Right lobe of liver (tissue), 4 donors: ENCODE results near the gene RHOBTB1.

Experiments
- POLR2A ChIP-seq: fragments of 450-650 bp; IDR thresholded peaks from one replicate; pipeline ENCODE4 v1.6.1; 2017; ENCODE audit warnings: antibody characterized with exemption, mild to moderate bottlenecking
- TF ChIP-seq, protein P1 (sequence below), 4 donors: fragments of 200-600 bp in 3 of 4; fragments of 450-650 bp in 1 of 4; IDR thresholded peaks; one replicate each; pipeline versions ENCODE4 v1.5.1 to v1.8.0; 2016 to 2022; ENCODE audit warnings: antibody characterized with exemption in 4 of 4, mild to moderate bottlenecking in 2 of 4
- donor health status: DM: no; HTN: no; CAD: no.
- donor health status: DM: no; HTN: no; CAD: no.
- donor health status: DM: no; HTN: yes; CAD: no.

DNA sequence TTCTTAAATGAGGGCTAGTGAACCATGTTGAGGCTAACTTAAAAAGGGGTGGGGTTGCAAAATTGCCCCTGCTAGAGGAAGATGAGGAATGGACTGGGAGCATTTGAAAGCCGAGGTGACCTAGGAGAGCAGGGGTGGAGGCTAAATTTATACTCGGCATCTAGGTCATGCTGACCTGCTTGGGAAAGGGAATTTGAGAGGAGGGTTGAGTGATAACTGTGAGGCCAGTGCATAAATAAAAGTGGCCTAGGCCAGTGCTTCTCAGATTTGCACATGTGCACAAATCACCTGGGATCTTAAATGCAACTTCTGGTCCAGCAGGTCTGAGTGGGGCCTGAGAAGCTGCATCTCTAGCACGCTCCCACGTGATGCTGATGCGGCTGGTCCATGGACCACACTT is 95.3 kb downstream of the RHOBTB1 start:
- TF ChIP-seq, protein P1, sequence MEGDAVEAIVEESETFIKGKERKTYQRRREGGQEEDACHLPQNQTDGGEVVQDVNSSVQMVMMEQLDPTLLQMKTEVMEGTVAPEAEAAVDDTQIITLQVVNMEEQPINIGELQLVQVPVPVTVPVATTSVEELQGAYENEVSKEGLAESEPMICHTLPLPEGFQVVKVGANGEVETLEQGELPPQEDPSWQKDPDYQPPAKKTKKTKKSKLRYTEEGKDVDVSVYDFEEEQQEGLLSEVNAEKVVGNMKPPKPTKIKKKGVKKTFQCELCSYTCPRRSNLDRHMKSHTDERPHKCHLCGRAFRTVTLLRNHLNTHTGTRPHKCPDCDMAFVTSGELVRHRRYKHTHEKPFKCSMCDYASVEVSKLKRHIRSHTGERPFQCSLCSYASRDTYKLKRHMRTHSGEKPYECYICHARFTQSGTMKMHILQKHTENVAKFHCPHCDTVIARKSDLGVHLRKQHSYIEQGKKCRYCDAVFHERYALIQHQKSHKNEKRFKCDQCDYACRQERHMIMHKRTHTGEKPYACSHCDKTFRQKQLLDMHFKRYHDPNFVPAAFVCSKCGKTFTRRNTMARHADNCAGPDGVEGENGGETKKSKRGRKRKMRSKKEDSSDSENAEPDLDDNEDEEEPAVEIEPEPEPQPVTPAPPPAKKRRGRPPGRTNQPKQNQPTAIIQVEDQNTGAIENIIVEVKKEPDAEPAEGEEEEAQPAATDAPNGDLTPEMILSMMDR (IDR thresholded peaks at IDR 0.05): no peak
- no peak for TF ChIP-seq POLR2A
